Esophagus squamous epithelium (tissue), 5 donors: ENCODE results near the gene FERMT3. TPM values are rescaled to one million over a fixed set of nuclear protein-coding genes. Genes with fewer than 3 reads are reported as not detected.

Source experiments
- DNase-seq: peaks from one replicate; lab custom pipeline; 2025; lab: John Stamatoyannopoulos, UW
- H3K27ac ChIP-seq, 4 donors: fragments of 200-600 bp; sonication (generic); one replicate each; pipeline ENCODE4 v1.5.1; 2016 to 2019; ENCODE audit warnings: mild to moderate bottlenecking in 1 of 4
- H3K27me3 ChIP-seq, 4 donors: fragments of 200-600 bp; sonication (generic); 1 replicate in 3 of 4; 2 replicates in 1 of 4; pipeline versions ENCODE4 v1.5.1 to v1.6.0; 2017 to 2021; ENCODE audit warnings: antibody characterized with exemption in 1 of 4
- H3K36me3 ChIP-seq, 3 donors: fragments of 200-600 bp; sonication (generic); one replicate each; pipeline ENCODE4 v1.5.1; 2016 to 2019
- H3K4me1 ChIP-seq, 3 donors: fragments of 200-600 bp; sonication (generic); one replicate each; pipeline ENCODE4 v1.5.1; 2017 to 2019
- H3K4me3 ChIP-seq, 4 donors: fragments of 200-600 bp; sonication (generic); 1 replicate in 3 of 4; 2 replicates in 1 of 4; pipeline ENCODE4 v1.5.1; 2016 to 2019; ENCODE audit warnings: mild to moderate bottlenecking in 2 of 4, moderate library complexity in 1 of 4
- H3K9me3 ChIP-seq, 3 donors: fragments of 200-600 bp; sonication (generic); one replicate each; pipeline ENCODE4 v1.5.1; 2016 to 2019
- POLR2A ChIP-seq, 4 donors: fragments of 450-650 bp; IDR thresholded peaks; one replicate each; pipeline ENCODE4 v1.6.1; 2017; ENCODE audit warnings: antibody characterized with exemption in 4 of 4, mild to moderate bottlenecking in 4 of 4, moderate library complexity in 3 of 4
- WGBS, 2 donors: methylation state at CpG; one replicate each; pipeline ENCODE4 v1.1.5; 2018; 5-methylcytosine and 5-hydroxymethylcytosine counted together
- intact Hi-C: fragments of 100-400 bp; cut with DNase I; formaldehyde crosslinking; loops from one replicate; pipeline ENCODE4 v1.15.0; 2022
- total RNA-seq, 4 donors: library from RNA; depleted of rRNA; stranded (reverse); fragments of >200 nt; gene quantifications; one replicate each; pipeline ENCODE4 v1.1.0, GENCODE V29; 2016
- TF ChIP-seq, protein P1 (sequence below), 6 experiments: fragments of 450-650 bp in 4 of 6; fragments of 200-600 bp in 2 of 6; sonication (generic) in 2 of 6; IDR thresholded peaks; one replicate each; pipeline ENCODE4 v1.5.1; 2016 to 2019; ENCODE audit warnings: antibody characterized with exemption in 6 of 6, mild to moderate bottlenecking in 4 of 6, moderate library complexity in 4 of 6
- donor health status: DM: yes; HTN: yes; CAD: no.

FERMT3 gene
- total RNA-seq, 4 donors from 2014 or later, result 3.8 to 16.9 (median 10.6) TPM

DNA sequence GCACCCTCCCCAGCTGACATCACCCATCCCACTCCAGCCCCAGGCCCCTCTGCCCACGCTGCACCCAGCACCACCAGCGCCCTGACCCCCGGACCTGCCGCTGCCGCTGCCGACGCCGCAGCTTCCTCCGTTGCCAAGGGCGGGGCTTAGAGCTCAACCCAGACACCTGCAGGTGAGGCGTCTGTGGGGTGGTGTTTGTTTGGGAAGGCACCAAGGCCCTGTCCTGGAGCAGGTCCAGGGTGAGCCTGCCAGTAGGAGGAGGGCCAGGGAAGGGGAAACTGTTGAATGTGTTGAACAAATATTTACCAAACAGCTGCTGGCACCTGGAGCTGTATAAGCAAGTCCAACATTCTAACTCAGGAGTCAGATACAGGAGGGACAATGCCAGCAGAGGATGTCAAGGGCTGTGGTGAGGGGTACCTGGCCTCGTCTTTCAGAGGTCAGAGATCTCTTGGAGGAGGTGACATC lies 31.0 kb downstream of the FERMT3 start:
- Histone ChIP-seq H3K9me3 (no peaks in the 10 kb centered on the region), H3K27ac (peak overlapping the region; percentile 95 to 100 (median 99)), H3K36me3 (peaks cover 0 to 35% (median 0%) of the 10 kb centered on the region in 3 donors), H3K4me1 (peaks cover 56 to 86% (median 59%) of the 10 kb centered on the region in 3 donors), H3K4me3 (peak overlapping the region in 2 of 4 donors; percentile 3 to 30), H3K27me3 (no peaks in the 10 kb centered on the region)
- no peak for DNase-seq
- TF ChIP-seq, protein P1, sequence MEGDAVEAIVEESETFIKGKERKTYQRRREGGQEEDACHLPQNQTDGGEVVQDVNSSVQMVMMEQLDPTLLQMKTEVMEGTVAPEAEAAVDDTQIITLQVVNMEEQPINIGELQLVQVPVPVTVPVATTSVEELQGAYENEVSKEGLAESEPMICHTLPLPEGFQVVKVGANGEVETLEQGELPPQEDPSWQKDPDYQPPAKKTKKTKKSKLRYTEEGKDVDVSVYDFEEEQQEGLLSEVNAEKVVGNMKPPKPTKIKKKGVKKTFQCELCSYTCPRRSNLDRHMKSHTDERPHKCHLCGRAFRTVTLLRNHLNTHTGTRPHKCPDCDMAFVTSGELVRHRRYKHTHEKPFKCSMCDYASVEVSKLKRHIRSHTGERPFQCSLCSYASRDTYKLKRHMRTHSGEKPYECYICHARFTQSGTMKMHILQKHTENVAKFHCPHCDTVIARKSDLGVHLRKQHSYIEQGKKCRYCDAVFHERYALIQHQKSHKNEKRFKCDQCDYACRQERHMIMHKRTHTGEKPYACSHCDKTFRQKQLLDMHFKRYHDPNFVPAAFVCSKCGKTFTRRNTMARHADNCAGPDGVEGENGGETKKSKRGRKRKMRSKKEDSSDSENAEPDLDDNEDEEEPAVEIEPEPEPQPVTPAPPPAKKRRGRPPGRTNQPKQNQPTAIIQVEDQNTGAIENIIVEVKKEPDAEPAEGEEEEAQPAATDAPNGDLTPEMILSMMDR (IDR thresholded peaks at IDR 0.05), result peak in 1 of 6 experiments; percentile 27
- no peak for TF ChIP-seq POLR2A (IDR thresholded peaks at IDR 0.05)
- intact Hi-C loops, result no loop called here
- WGBS, 2 donors, result 0 to 48% methylated on average over 1 to 8 of the region's 12 CpGs

DNA sequence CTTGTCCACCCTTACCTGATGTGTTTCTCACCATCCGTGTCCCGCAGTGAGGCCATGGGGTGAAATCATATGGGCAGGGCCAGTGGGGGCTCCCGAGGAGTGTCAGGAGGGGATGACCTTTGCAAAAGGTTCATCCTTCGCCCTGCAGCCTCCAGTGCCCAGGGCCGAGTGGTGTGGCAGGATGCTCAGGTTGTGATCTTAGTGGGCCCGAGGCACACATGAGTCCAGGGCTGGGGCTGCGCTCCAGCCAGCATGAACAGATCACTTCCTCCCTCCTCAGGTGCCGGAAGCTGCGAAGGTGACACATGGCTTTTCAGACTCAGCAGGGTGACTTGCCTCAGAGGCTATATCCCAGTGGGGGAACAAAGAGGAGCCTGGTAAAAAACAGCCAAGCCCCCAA lies 31.6 kb downstream of the FERMT3 start:
- Histone ChIP-seq H3K4me1 (peaks cover 61 to 86% (median 65%) of the 10 kb centered on the region in 3 donors), H3K27me3 (no peaks in the 10 kb centered on the region), H3K4me3 (no peak overlapping the region), H3K27ac (peak overlapping the region; percentile 95 to 100 (median 99)), H3K36me3 (peaks cover 0 to 40% (median 0%) of the 10 kb centered on the region in 3 donors), H3K9me3 (no peaks in the 10 kb centered on the region)
- no peak for DNase-seq
- 62 to 85% methylated on average over 4 to 6 of the region's 9 CpGs for WGBS, 2 donors
- intact Hi-C loops, result no loop called here
- no peak for TF ChIP-seq POLR2A (IDR thresholded peaks at IDR 0.05)
- TF ChIP-seq, protein P1 (IDR thresholded peaks at IDR 0.05), result no peak

GRCh38 chr11:64238999-64239398 lies 32.5 kb downstream of the FERMT3 start:
- no peak for DNase-seq
- Histone ChIP-seq H3K36me3 (peaks cover 0 to 50% (median 0%) of the 10 kb centered on the region in 3 donors), H3K27me3 (no peaks in the 10 kb centered on the region), H3K4me3 (no peak overlapping the region), H3K4me1 (peaks cover 64 to 86% (median 66%) of the 10 kb centered on the region in 3 donors), H3K9me3 (no peaks in the 10 kb centered on the region), H3K27ac (peak overlapping the region; percentile 95 to 100 (median 99))
- WGBS, 2 donors, result 83 to 90% methylated on average over 3 to 5 of the region's 5 CpGs
- no peak for TF ChIP-seq POLR2A (IDR thresholded peaks at IDR 0.05)
- TF ChIP-seq, protein P1 (IDR thresholded peaks at IDR 0.05), result no peak
- intact Hi-C loops, result no loop called here

- 60 to 74% methylated on average over 7 to 10 of the region's 11 CpGs for WGBS, 2 donors
- no peaks in the 10 kb centered on the region for H3K27me3 ChIP-seq
- peak overlapping the region; percentile 95 to 100 (median 99) for H3K27ac ChIP-seq
- peak overlapping the region in 3 of 4 donors; percentile 63 to 90 (median 82) for H3K4me3 ChIP-seq
- intact Hi-C loops, result no loop called here
- no peaks in the 10 kb centered on the region for H3K9me3 ChIP-seq
- no peak for DNase-seq
- TF ChIP-seq, protein P1 (IDR thresholded peaks at IDR 0.05), result no peak
- TF ChIP-seq POLR2A (IDR thresholded peaks at IDR 0.05), result no peak
- peaks cover 0 to 58% (median 0%) of the 10 kb centered on the region in 3 donors for H3K36me3 ChIP-seq
- peaks cover 68 to 91% (median 69%) of the 10 kb centered on the region in 3 donors for H3K4me1 ChIP-seq
Observed at GRCh38 chr11:64239662-64240434, 33.3 kb downstream of the FERMT3 start.
